ENCODE data around the gene PTPRT.

- TF ChIP-seq POLR2AphosphoS5 (IDR thresholded peaks at IDR 0.05; ENCODE audit: borderline replicate concordance, low read depth, low read length) = no peak
- no peak for TF ChIP-seq EZH2 (IDR thresholded peaks at IDR 0.05)
These were observed 1078.4 kb downstream of the PTPRT start for GRCh38 chr20:42111349-42111748.
